Epithelial cell of esophagus (primary cell): ENCODE measurements around the gene RNF150.

Experiments
- DNase-seq: peaks from one replicate; pipeline ENCODE4 v3.0.0; 2010; ENCODE audit warnings: low read depth
- H3K4me3 ChIP-seq: 2 replicates; pipeline ENCODE4 v1.5.1; 2011; ENCODE audit warnings: mild to moderate bottlenecking, low read length, control low read depth
- TF ChIP-seq, protein P1 (sequence below): IDR thresholded peaks from 2 replicates; pipeline ENCODE4 v1.5.1; 2011; ENCODE audit warnings: low read depth, mild to moderate bottlenecking, low read length, control low read depth, inconsistent platforms; ENCODE audit not compliant: insufficient read depth; ENCODE audit errors: missing control alignments

The RNF150 gene

DNA sequence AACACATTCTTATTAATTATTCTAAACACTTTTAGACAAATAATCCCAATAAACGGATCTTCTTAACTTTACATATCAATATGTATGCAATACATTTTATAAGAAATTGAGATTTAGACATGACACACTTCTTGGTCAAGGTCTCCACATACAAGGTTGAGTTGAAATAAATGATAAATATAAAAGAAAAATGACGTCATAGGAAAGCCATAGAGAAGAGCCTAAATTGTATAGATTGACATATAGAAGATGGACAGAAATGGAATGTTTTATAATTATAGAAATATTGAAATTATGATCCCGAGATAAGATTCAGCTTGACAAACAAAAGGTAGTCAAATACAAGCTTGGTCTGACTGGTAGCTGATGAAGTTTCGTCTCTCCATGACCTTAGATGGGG is 87.4 kb downstream of the RNF150 start:
- TF ChIP-seq, protein P1, sequence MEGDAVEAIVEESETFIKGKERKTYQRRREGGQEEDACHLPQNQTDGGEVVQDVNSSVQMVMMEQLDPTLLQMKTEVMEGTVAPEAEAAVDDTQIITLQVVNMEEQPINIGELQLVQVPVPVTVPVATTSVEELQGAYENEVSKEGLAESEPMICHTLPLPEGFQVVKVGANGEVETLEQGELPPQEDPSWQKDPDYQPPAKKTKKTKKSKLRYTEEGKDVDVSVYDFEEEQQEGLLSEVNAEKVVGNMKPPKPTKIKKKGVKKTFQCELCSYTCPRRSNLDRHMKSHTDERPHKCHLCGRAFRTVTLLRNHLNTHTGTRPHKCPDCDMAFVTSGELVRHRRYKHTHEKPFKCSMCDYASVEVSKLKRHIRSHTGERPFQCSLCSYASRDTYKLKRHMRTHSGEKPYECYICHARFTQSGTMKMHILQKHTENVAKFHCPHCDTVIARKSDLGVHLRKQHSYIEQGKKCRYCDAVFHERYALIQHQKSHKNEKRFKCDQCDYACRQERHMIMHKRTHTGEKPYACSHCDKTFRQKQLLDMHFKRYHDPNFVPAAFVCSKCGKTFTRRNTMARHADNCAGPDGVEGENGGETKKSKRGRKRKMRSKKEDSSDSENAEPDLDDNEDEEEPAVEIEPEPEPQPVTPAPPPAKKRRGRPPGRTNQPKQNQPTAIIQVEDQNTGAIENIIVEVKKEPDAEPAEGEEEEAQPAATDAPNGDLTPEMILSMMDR, result no peak
- H3K4me3 ChIP-seq, result no peak overlapping the region
- DNase-seq, result no peak

DNA sequence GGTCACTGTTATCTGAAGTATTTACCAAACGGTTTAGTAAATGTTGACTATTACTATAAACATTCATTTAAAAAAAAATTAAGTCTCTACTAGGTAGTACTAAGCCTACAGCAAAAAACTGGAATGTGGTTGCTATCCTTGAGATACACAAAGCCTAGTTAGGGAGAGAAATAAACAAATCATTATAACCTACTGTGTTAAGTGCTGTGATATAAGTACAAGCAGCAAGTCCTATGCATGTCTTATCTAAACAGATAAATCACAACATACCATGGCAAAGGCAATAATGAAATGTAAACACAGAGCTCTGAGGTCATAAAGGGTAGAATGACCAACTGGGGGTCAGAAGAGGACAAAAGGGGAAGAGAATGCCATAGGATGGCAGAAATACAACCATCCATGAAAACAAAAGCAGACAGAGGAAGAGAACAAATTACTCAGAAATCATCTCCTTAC is 92.2 kb downstream of the RNF150 start:
- TF ChIP-seq, protein P1, result no peak
- H3K4me3 ChIP-seq, result no peak overlapping the region
- no peak for DNase-seq

DNA sequence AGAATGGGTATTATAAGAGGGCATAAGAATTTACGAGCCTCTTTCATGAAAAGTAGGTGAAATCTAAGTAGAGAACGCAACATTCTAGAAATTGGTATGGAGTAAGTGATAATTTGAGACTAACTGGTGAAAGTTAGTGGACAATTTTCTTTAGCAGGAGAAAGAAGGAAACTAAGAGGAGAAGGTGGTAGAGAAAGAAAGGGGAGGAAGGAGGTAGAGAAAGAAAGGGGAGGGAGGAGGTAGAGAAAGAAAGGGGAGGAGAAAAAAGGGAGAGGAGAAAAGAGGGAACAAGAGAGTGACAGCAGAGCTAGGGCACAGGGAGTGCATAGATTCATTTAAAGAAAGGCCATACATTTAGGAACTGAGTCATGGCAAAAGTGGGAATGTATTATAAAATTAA is 94.1 kb downstream of the RNF150 start:
- H3K4me3 ChIP-seq, result no peak overlapping the region
- TF ChIP-seq, protein P1, result no peak
- no peak for DNase-seq

DNA sequence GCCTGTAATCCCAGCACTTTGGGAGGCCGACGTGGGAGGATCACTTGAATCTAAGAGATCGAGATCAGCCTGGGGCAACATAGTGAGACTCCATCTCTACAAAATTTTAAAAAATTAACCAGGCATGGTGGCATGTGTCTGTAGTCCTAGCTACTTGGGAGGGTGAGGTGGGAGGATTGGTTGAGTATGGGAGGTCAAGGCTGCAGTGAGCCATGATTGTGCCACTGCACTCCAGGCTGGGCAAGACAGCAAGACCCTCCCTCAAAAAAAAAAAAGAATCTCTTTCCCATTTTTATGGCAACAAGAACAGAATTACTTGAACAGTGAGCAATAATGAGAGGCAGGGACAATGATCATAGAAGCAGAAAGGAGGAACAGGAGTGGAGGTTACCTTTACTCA is 94.8 kb downstream of the RNF150 start:
- no peak overlapping the region for H3K4me3 ChIP-seq
- TF ChIP-seq, protein P1, result no peak
- DNase-seq, result no peak

DNA sequence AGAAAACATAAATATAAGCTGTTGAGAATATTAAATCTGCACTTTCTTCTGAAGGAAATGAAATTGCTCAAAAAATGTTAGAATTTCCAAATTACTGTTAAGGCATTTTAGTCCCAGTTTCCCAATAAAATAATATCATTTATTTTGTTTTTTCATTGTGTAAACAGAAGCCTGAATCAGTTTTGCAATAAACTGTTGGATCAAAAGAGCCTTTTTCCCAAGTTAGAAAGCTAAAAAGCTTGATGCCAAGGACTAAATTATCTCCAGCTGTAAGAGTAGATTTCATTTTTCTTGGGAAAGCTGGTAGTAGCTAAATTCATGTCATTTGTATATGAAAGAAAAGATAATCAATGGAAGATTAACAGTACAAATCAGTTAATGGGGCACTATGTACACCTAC is 95.8 kb downstream of the RNF150 start:
- no peak overlapping the region for H3K4me3 ChIP-seq
- TF ChIP-seq, protein P1, result no peak
- no peak for DNase-seq

DNA sequence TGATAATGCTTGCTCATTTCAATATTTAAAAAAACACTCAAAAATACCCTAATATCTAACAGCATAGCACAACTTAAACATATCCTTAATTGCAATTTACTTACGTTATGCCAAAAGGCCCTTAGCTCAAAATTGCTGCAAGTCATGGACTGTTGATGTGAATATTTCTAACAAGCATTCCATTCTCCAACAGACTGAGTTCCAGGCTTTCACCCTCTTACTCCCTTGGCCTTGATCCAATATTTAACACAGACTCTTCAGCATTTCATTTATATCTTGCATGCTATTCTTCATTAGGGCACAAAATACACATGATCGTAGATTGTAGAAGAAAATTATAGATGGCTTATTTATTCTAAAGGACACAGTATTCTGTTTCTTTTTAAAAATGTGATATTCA is 96.5 kb downstream of the RNF150 start:
- DNase-seq, result no peak
- no peak overlapping the region for H3K4me3 ChIP-seq
- TF ChIP-seq, protein P1, result no peak

DNA sequence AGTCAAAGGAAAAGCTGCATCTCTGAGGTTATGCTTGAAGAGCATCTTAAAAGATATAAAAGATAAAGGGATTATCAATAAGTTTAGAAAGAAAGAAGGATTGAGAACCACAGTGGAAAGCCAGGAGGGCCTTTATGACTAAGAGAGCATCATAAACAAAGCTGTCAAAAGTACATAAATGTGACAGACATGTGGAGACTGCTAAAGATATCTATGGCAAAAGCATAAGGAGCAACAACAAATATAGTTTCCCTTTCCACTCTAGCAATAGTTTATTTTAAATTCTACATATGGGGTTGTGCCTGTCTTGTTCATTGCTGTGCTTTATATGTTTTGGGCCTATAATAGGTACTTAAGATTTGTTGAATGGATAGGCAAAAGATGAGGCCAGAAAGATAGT is 97.3 kb downstream of the RNF150 start:
- no peak overlapping the region for H3K4me3 ChIP-seq
- DNase-seq, result no peak
- TF ChIP-seq, protein P1, result no peak
